ENCODE results near the gene SLC4A8.
"Not testable (repeated sequence)": the region's sequence is repeated elsewhere in the genome, so short reads cannot be mapped to it uniquely, and the experiment has no call there.

SLC4A8 gene

DNA sequence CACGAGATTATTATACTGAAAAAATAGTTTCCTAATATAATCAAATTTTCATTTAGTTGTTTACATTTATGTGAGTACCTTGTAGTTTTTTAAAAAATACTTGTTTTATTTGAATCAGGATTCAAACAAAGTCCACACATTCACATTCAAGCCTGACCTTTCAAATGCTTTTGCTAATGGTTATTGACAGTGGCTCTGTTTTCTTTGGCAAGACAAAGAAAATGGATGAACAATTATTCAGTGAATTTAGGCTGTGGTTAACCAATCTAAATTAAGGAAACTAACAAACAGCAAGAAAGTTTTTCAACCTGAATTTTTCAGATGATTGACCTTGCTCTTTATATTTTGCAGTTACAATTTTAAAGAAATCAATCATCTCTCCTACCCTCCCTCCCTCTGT is 9.7 kb downstream of the SLC4A8 start:
- peaks cover 10% of the 10 kb centered on the region for H3K4me1 Mint-ChIP-seq (ENCODE audit: low read depth)
- no peak overlapping the region for H3K4me3 Mint-ChIP-seq
- H3K9me3 Mint-ChIP-seq (ENCODE audit: low read depth): no peaks in the 10 kb centered on the region
- H3K27ac Mint-ChIP-seq: no peak overlapping the region
- no peaks in the 10 kb centered on the region for H3K27me3 Mint-ChIP-seq
- H3K36me3 Mint-ChIP-seq: peaks cover 7% of the 10 kb centered on the region

DNA sequence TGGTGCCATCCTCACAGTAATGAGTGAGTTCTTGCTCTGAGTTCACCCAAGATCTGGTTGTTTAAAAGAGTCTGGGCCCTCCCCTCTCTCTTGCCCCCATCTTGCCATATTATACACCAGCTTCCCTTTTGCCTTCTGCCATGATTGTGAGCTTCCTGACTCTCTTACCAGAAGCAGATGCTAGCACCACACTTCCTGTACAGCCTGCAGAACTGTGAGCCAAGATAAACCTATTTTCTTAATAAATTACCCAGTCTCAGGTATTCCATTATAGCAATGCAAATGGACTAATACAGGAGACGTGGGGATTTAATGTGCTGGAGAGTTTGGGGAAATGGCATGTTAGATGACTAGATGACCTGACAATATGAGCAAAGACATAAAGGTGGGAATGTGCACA is 12.8 kb downstream of the SLC4A8 start:
- Mint-ChIP-seq H3K9me3 (ENCODE audit: low read depth) (no peaks in the 10 kb centered on the region), H3K4me3 (no peak overlapping the region), H3K27ac (no peak overlapping the region), H3K4me1 (ENCODE audit: low read depth) (peaks cover 23% of the 10 kb centered on the region), H3K27me3 (no peaks in the 10 kb centered on the region), H3K36me3 (peaks cover 5% of the 10 kb centered on the region)

DNA sequence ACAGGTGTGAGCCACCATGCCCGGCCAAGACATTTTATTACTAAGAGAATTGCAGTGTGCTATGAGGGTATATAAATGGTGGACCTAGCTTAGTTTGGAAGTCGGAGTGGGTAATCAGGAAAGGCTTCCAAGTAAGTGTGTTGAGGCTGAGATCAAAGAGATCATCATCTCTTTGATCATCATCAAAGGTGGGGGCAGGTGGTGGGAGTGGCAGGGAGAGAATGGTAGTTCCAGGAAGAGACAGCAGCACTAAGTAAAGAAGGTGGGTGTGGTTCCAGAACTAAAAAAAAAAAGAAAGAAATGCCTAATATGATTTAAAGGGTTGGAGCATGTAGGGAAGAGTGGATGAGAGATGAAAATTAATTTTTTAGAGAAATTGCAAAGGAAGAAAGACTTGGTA is 14.7 kb downstream of the SLC4A8 start:
- Mint-ChIP-seq H3K36me3 (peaks cover 5% of the 10 kb centered on the region), H3K27ac (no peak overlapping the region), H3K4me3 (no peak overlapping the region), H3K4me1 (ENCODE audit: low read depth) (peaks cover 23% of the 10 kb centered on the region), H3K27me3 (no peaks in the 10 kb centered on the region), H3K9me3 (ENCODE audit: low read depth) (no peaks in the 10 kb centered on the region)

DNA sequence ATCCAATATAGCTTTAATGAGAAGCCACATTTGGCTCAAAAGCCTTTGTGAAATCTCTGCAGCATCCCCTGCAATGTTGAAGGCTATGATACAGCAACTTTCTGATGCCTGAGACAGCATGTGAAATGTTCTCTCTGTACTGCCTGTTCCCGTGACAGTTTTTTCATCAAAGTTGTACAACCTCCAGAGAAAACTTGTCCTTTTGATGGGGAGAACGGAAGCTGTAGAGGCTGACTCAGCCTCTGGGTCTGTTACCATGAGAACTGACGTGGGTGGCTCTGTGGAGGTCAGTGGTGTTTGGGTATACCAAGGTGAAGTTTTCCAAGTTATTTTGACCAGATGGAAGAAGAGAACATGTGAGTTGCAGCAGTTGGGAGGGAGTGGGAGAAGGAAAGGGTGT is 17.0 kb downstream of the SLC4A8 start:
- Mint-ChIP-seq H3K9me3 (ENCODE audit: low read depth) (no peaks in the 10 kb centered on the region), H3K4me3 (no peak overlapping the region), H3K27me3 (no peaks in the 10 kb centered on the region), H3K27ac (no peak overlapping the region), H3K36me3 (peaks cover 7% of the 10 kb centered on the region), H3K4me1 (ENCODE audit: low read depth) (peaks cover 23% of the 10 kb centered on the region)

DNA sequence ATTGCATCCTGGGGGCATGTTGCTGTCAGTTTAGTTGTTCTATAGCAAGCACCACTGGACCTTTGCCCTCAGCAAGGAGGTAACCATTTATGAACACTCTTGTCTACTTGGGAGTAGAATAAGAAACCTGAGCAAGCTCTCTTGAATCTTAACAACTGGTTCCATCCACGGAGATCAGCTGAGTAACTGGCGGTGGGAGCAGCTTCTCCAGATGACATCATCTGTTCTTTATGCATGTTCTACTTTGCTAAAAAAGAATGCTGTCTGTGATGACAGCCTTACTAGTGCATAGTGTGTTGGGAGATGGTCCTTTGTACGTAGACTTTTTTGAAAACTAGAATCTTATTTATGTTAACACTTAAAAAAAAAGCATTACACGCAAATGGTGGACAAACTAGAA is 17.7 kb downstream of the SLC4A8 start:
- Mint-ChIP-seq H3K27ac (no peak overlapping the region), H3K9me3 (ENCODE audit: low read depth) (no peaks in the 10 kb centered on the region), H3K4me3 (no peak overlapping the region), H3K4me1 (ENCODE audit: low read depth) (peaks cover 22% of the 10 kb centered on the region), H3K27me3 (no peaks in the 10 kb centered on the region), H3K36me3 (peaks cover 7% of the 10 kb centered on the region)

DNA sequence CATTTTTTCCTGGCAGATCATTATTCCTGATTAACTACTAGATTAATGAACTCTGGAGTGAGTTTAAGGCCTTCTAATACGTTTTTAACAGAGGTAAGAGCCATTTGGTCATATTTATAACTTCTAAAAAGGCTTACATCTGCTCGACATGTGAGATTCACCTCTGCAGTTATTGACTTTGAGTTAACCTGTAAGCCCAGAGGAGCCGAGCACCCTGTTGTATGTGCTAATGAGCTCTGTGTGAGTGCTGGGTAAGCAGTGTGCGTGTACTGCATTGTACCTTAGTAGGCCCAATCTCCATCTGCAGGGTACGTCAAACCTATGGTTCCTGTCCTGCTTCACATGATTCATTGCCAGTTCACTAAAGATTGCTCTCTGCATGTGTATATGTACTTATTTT is 18.9 kb downstream of the SLC4A8 start:
- Mint-ChIP-seq H3K9me3 (ENCODE audit: low read depth) (no peaks in the 10 kb centered on the region), H3K27ac (no peak overlapping the region), H3K36me3 (peaks cover 7% of the 10 kb centered on the region), H3K27me3 (no peaks in the 10 kb centered on the region), H3K4me3 (no peak overlapping the region), H3K4me1 (ENCODE audit: low read depth) (peaks cover 17% of the 10 kb centered on the region)

DNA sequence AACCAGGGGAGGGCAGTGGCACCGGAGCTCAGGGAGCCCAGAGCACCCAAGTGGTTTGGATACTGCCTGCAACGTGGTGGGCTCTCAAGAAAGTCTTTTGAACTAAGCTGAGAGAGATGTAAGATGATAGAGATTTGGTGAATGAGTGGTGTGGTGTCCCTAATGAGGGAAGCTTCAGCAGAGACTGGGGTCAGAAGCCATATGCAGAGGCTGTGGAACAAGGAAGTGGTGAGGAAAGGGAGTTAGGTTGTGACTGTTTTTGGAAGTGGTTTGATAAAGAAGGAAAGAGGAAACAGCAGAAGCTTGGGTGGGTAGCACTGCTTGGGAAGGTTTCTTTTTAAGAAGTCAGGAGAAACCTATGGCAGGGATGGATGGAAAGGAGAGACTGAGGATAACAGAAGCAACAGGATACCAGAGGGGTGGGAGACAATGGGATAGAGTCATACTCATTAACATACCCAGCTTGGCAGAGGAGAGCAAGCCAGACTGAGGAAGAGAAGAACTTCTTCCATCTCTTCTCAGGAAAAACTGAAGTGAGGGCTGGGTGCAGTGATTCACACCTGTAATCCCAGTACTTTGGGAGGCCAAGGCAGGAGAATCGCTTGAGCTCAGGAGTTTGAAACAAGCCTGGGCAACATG is 24.1 kb downstream of the SLC4A8 start:
- Mint-ChIP-seq H3K4me3 (no peak overlapping the region), H3K4me1 (ENCODE audit: low read depth) (no peaks in the 10 kb centered on the region), H3K9me3 (ENCODE audit: low read depth) (no peaks in the 10 kb centered on the region), H3K27me3 (no peaks in the 10 kb centered on the region), H3K36me3 (peaks cover 3% of the 10 kb centered on the region), H3K27ac (no peak overlapping the region)

DNA sequence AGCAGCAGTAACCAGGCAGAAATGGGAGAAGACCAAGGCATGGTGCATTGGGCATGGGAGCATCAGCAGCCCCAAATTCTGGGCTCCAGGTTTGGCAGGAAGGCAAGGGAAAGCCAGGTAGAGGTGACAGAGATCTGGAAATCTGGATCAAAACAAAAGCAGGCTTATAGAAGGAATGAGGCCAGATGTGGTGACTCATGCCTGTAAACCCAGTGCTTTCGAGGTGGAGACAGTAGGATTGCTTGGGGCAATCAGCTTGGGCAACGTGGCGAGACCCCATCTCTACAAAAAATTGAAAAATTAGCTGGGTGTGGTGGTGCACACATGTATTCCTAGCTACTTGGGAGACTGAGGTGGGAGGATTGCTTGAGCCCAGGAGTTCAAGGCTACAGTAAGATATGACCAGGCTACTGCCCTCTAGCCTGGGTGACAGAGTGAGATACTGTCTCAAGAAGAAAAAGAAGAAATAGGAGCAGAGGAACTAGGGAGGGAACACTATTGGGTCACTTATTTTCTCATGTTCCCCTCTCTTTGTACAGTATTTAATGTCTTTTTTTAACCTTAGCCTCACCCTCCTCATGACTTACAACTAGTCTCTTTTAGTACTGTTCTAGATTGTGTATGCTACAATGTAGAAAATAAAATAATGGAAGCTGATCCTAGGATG is 25.1 kb downstream of the SLC4A8 start:
- H3K36me3 Mint-ChIP-seq: peaks cover 3% of the 10 kb centered on the region
- H3K27me3 Mint-ChIP-seq: no peaks in the 10 kb centered on the region
- H3K27ac Mint-ChIP-seq: no peak overlapping the region

DNA sequence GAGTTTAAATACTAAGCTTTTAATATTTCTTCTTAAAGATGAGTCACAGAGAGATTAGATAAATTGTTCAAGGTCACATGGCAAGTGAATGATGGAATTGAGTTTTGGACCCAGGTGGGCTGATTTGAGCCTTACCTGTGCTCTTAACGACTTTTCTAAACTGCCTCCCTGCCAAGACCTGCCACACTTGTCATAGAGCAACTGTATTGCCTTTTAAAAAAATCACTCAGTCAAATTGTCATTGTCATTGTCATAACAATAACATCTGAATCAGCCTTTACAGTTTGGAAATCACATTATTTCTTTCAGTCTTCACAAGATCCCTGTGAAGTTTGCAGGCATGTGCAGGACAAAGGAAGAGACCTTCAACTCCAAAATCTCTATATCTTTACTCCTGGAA is 25.7 kb downstream of the SLC4A8 start:
- Mint-ChIP-seq H3K36me3 (peaks cover 3% of the 10 kb centered on the region), H3K27ac (no peak overlapping the region), H3K4me3 (no peak overlapping the region), H3K9me3 (ENCODE audit: low read depth) (no peaks in the 10 kb centered on the region), H3K27me3 (no peaks in the 10 kb centered on the region), H3K4me1 (ENCODE audit: low read depth) (no peaks in the 10 kb centered on the region)

More for the DNA sequence above, 25.1 kb downstream of the SLC4A8 start:
- no peaks in the 10 kb centered on the region for H3K9me3 Mint-ChIP-seq (ENCODE audit: low read depth)
- H3K4me1 Mint-ChIP-seq (ENCODE audit: low read depth): no peaks in the 10 kb centered on the region
- no peak overlapping the region for H3K4me3 Mint-ChIP-seq

DNA sequence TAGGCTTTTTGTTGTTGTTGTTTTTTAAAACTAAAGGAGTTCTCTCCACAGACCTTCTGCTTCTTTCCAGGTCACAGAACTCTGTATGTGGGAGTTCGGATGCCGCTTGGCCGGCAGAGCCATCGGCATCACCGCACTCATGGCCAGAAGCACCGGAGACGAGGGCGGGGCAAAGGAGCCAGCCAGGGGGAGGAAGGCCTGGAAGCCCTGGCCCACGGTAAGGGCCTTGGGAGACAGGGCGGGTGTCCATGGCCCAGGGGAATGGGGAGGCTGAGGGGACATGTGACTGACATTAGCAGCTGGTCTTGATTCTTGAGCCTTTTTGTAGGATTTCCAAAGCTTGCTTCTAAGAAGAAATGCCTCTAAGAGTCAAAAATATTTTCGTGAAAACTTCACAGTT is 26.2 kb downstream of the SLC4A8 start:
- H3K4me1 Mint-ChIP-seq (ENCODE audit: low read depth): no peaks in the 10 kb centered on the region
- no peaks in the 10 kb centered on the region for H3K27me3 Mint-ChIP-seq
- no peak overlapping the region for H3K27ac Mint-ChIP-seq
- no peaks in the 10 kb centered on the region for H3K9me3 Mint-ChIP-seq (ENCODE audit: low read depth)
- no peak overlapping the region for H3K4me3 Mint-ChIP-seq
- no peaks in the 10 kb centered on the region for H3K36me3 Mint-ChIP-seq

DNA sequence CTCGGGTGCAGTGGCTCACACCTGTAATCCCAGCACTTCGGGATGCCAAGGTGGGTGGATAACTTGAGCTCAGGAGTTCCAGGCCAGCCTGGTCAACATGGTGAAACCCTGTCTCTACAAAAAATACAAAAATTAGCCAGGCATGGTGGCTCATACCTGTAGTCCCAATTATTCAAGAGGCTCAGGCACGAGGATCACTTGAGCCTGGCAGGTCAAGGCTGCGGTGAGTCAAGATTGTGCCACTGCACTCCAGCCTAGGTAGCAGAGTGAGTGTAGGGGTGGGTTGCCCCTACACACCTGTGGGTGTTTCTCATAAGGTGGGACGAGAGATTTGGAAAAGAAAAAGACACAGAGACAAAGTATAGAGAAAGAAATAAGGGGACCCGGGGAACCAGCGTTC is 29.4 kb downstream of the SLC4A8 start:
- not testable (repeated sequence) for H3K4me1 Mint-ChIP-seq (ENCODE audit: low read depth); H3K27me3 Mint-ChIP-seq; H3K36me3 Mint-ChIP-seq; H3K27ac Mint-ChIP-seq; H3K4me3 Mint-ChIP-seq; H3K9me3 Mint-ChIP-seq (ENCODE audit: low read depth)

DNA sequence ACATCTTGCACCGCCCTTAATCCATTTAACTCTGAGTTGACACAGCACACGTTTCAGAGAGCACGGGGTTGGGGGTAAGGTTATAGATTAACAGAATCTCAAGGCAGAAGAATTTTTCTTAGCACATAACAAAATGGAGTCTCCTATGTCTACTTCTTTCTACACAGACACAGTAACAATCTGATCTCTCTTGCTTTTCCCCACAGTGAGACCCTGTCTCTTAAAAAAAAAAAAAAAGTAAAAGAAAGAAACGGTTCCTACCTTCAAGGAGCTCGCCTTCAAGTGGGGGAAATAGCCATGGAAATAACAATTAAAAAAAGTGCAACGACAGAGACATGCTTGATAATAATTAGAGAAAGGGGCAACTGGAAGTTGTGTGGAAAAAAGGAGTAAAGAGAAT is 30.4 kb downstream of the SLC4A8 start:
- not testable (repeated sequence) for H3K27ac Mint-ChIP-seq; H3K4me1 Mint-ChIP-seq (ENCODE audit: low read depth); H3K9me3 Mint-ChIP-seq (ENCODE audit: low read depth); H3K4me3 Mint-ChIP-seq; H3K36me3 Mint-ChIP-seq; H3K27me3 Mint-ChIP-seq

DNA sequence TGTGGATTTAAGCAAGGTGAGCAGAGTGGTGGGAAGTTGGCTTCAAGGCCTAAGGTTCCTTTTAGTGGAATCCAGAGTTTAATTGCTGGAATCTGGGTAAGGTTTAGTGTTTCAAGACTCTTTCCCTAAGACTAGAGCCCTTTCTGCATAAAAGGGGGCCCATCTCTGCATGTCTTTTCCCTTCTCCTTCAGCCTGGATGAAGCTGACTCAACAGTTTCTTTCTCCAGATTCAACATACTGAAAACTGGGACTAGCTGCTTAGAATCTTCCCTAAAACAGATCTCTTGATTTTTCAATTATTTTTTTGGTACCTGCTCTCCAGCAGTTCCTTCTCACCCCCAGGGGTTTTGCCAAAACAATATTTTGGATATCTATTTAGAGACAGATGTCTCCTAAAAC is 34.0 kb downstream of the SLC4A8 start:
- H3K4me3 Mint-ChIP-seq: no peak overlapping the region
- no peaks in the 10 kb centered on the region for H3K4me1 Mint-ChIP-seq (ENCODE audit: low read depth)
- peaks cover 5% of the 10 kb centered on the region for H3K36me3 Mint-ChIP-seq
- no peaks in the 10 kb centered on the region for H3K9me3 Mint-ChIP-seq (ENCODE audit: low read depth)
- no peak overlapping the region for H3K27ac Mint-ChIP-seq
- H3K27me3 Mint-ChIP-seq: no peaks in the 10 kb centered on the region

DNA sequence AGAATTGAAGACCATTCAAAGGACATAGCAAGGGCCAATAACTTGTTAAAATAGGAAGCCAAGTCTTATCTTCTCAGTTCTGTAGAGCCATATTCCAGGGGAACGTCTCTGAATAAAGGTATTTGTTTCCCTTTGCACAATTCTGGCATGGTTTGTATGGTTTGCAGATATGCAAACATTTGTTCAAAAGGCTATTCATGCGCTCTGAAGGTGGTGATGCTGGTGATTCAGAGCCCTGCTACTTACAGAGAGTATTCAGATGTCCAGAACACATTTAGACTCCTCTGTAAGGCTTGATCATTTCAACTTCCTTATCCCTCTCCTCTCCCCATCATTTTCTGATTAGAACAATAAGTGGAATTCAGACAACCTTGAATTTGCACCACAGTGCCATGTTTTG is 35.9 kb downstream of the SLC4A8 start:
- Mint-ChIP-seq H3K9me3 (ENCODE audit: low read depth) (no peaks in the 10 kb centered on the region), H3K27ac (no peak overlapping the region), H3K4me3 (no peak overlapping the region), H3K36me3 (peaks cover 5% of the 10 kb centered on the region), H3K27me3 (no peaks in the 10 kb centered on the region), H3K4me1 (ENCODE audit: low read depth) (no peaks in the 10 kb centered on the region)

DNA sequence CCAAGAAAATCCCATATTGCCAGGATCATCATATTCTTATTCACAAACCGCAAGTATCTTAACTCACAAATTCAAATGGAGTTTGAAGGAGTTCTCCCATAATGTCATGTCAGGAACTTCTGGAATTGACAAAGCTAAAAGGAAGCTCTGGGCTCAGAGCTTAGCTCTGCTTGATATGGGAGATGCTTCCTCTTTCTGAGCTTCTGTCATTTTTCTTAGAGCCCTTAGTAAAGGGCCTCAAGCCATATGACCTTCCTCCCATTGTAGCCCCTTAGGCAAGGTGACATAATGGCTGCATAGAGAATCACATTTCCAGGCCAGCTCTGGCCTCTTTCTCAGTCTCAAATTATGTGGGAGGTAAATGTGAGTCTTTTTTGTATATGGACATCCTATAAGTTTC is 40.9 kb downstream of the SLC4A8 start:
- Mint-ChIP-seq H3K9me3 (ENCODE audit: low read depth) (no peaks in the 10 kb centered on the region), H3K4me3 (no peak overlapping the region), H3K27me3 (no peaks in the 10 kb centered on the region), H3K4me1 (ENCODE audit: low read depth) (no peaks in the 10 kb centered on the region), H3K36me3 (peaks cover 5% of the 10 kb centered on the region), H3K27ac (no peak overlapping the region)

DNA sequence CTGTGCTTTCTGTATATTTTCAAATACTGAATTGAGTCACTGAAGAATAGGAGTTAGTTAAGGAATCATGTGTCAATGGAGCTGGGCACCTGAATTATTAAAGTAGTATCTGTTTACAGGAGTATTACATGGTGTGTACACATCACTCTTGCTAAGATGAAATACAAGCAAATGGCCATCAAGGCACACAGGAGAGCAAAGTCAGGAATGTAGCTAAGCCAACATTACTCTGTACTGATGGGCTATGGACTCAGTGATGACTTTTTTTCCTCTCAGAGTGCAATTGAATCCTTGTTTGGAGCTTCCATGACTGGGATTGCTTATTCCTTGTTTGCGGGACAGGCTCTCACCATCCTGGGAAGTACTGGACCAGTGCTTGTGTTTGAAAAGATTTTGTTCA is 45.5 kb downstream of the SLC4A8 start:
- Mint-ChIP-seq H3K27ac (no peak overlapping the region), H3K9me3 (ENCODE audit: low read depth) (no peaks in the 10 kb centered on the region), H3K4me1 (ENCODE audit: low read depth) (no peaks in the 10 kb centered on the region), H3K27me3 (no peaks in the 10 kb centered on the region), H3K36me3 (peaks cover 12% of the 10 kb centered on the region), H3K4me3 (no peak overlapping the region)

Data from activated naive CD8-positive, alpha-beta T cell (primary cell).